NCI-H2081 treated with DMSO at 0.1 percent for 48 hours (cell line): ENCODE results near the gene TOP1.
"Not testable (repeated sequence)": the region's sequence is repeated elsewhere in the genome, so short reads cannot be mapped to it uniquely, and the experiment has no call there.

Experiments used
- DNase-seq: peaks from one replicate; lab custom pipeline; 2025; lab: John Stamatoyannopoulos, UW

TOP1 gene

DNA sequence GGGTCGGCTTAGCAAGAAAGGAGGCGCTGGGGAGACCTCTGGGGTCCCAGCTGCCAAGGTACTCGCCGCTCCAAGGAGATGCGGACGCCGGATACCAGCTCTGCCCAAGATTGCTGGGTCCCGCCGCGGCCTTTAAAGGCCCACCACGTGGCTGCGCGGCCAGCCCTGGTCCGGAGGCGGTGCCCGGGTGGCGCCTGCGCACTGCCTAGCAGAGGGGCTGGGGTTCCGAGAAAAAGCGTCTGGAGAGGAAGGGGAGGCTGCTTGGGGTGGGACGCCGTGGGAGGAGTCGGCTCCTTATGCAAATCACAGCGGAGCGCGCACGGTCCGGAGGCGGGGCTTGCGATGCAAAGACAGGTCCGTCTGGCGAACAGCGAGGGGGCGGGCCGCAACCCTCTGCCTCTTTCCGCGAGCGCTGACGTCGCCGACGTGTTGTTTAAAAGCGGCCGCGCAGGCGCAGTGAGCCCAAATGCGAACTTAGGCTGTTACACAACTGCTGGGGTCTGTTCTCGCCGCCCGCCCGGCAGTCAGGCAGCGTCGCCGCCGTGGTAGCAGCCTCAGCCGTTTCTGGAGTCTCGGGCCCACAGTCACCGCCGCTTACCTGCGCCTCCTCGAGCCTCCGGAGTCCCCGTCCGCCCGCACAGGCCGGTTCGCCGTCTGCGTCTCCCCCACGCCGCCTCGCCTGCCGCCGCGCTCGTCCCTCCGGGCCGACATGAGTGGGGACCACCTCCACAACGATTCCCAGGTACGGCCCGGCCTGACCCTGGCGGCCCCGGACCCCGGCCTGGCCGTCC lies at the start of gene TOP1:
TSS of gene TOP1 (plus strand) at position 464 of the 791 bp plus-strand sequence. CDS start at position 710, 246 bp downstream.
- DNase-seq = peak; percentile 91

DNA sequence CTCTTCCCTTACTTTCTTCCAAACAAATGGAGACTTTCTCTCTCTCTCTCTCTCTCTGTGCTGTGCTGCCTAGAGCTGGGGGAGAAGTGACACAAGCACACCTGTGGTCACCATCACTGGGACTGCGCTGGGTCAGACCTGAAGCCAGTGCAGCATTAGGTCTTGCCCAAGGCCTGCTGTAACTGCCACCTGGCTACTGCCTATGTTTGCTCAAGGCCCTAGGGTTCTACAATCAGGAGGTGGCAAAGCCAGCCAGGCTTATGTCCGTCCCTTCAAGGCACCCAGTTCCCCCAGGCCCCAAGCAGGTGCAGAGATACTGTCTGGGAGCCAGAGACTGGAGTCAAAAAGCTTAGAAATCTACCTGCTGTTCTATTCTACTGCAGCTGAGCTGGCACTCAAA lies 49.4 kb upstream of the TOP1 start:
- DNase-seq = no peak

DNA sequence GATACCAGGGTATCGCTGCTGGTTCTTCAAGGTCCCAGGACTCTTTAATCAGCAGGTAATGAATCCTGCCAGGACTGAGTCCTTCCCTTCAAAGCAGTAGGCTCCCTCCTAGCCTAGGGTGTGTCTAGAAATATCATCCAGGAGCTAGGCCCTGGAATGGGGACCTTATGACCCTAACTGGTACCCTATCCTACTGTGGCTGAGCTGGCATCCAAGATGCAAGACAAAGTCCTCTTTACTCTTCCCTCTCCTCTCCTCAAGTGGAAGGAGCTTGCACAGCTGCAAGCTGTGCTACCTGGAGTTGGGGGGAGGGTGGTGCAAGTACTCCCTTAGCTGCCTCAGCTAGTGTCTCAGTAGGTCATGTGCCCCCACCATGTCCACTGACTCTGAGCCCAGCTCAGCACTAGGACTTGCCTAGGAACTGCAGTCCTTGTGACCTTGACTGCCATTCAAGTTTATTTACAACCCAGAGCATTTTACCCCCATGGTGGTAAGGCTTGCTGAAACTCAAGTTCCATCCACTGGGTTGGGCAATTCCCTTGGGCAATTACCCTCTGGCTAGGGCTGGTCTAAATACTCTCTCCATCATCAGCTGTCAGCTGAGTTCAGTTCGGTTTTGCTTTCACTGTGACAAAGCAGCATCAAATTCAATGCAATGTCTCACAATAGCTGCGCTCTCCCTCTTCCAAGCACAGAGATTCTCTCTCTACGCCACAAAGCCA lies 48.4 kb upstream of the TOP1 start:
- DNase-seq = no peak

DNA sequence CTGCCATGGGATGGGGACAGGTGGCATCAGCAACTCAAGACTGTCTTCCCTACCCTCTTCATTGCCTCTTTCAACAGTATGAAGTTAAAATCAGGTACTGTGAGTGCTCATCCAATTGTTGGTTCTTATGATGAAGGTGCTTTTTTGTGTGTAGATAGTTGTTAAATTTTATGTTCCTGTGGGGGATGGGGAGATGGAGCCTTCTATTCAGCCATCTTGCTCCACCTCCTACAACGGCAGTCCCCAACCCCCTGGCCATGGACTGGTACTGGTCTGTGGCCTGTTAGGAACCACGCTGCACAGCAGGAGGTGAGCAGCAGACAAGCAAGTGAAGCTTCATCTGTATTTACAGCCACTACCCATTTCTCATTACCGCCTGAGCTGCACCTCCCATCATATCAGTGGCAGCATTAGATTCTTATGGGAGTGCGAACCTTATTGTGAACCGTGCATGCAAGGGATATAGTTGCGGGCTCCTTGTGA lies 47.8 kb upstream of the TOP1 start:
- no peak for DNase-seq

DNA sequence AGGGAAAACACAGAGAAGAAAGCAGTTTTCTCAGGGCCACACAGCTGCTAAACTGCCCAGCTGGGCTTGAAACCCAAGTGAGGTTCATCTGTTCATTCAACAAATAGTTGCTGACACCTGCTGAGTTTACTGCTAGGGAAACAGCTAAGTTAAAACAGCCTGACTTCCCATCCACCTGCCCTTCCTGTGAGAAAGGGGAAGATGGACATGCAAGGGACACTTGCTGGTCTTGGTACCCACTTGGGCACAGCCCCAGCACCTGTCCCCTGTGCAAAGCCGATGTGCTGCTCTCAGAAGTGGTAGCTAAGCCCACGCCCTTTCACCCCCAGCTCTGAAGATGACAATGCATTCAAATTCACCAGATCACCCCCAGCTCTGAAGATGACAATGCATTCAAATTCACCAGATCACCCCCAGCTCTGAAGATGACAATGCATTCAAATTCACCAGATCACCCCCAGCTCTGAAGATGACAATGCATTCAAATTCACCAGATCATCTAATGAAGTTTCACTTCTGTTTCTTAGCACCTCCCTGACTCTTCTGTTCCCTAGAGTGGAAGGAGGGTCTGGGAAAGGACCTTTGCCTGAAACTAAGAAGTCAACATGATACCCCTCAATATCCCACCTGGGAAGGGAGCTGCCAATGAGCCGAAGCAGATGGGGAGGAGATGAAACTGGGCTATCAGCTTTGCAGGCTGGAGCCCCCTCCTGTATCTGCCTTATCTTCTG lies 46.0 kb upstream of the TOP1 start:
- DNase-seq = no peak

DNA sequence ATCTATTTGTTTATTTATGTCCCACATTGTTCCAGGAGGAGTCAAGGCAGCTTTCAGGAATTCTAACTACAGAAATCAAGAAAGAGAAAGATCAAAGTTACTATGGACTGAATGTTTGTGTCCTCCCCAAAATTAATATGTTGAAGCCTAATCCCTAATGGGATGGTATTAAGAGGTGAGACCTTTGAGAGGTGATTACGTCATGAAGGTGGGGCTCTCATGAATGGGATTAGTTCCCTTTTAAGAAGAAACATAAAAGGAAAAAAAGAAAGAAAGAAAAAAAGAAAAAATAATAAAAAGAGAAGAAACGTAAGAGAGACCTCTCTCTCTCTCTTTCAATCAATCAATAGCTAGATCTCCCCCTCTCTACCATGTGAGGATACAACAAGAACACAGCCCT lies 44.7 kb upstream of the TOP1 start:
- DNase-seq = no peak

DNA sequence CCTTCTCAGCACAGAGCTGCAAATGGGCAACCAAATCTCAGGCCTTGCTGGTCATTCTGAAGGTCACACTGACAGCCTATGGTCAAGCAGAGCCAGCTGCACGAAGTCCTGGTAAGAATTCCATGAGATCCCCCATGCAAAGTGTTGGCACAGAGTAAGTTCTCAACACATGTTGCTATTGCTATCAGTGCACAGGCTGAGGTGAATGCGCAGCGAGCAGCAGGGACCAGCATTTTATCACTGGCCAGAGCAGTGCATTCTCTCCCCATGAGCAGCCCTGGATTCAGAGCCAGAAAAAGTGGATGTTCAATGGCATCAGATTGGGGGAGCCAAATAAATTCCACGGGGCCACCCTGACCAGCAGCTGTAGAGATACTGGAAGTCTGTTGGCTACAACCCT lies 44.1 kb upstream of the TOP1 start:
- no peak for DNase-seq

DNA sequence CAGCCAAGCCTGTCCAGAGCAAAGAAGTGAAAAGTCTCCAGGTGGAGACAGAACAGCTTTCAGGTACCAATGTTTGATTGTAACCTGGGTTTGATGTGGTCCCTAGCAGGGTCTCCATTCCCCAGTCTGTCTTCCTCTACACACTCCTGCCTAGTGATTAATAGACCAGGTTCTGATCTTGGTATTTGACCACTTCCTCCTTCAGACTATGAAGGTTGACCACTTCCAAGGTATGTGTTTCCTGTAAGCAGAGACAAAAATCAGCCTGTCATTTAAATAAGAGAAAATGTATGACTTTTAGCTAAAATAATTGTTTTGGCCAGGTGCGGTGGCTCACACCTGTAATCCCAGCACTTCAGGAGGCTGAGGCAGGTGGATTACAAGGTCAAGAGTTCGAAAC lies 41.8 kb upstream of the TOP1 start:
- DNase-seq = no peak

DNA sequence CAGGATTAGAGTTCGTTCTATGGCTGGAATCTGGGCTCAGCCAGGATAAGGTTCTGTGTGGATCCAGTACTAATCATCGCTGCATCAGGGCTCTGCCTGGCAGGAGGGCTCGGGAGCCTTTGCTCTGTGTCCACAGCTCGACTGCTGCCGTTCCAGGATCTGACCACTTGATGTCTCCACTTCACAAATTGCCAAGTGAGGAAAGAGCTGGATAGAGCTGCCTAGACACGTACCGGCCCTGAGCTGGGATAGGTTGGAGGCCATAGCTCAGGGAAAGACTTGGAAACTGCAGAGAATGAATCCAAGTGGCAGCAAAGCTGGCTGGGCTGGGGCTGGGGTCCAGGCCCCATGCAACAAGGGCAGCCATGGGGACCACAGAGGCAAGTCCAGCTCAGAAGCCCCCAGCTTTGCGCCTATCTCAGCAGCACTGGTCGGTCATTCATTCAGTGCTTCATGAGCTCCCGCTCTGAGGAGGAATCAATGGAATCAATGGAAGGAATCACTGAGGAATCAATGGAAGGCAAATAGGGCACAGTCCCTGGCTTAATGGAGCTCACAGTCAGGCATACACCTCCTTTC lies 38.0 kb upstream of the TOP1 start:
- no peak for DNase-seq

DNA sequence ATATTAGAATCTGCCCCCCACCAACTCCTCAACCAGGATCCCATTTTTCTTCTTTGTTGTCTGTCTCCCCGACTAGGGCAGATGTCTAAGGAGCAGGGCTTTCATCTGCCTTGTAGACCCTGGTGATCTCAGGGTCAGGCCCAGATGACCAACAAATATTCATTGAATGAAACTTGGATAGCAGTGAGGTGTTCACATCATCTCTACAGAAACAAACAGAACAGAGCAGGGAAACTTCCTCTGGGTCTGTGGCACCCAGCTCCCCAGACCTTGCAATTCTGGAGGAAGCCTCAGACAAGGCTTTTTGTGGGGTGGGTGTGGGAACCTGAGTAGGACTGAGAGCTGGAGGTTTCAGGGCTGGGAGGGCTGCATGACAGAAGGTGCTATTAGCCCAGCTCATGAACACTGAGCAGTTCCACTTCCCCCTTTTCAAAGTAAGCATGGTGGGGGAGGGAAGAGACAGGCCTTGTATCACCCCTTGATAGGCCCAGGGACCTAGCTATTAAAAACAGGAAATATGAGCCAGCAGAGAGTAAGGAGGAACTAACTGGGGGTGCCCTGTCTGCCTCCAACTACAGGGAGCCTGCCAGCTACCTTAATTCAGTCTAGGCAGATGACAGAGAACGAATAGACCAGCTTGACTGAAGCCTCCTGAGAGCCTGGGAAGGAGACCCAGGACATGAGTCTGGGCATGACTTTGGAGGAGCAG lies 37.3 kb upstream of the TOP1 start:
- DNase-seq = no peak

DNA sequence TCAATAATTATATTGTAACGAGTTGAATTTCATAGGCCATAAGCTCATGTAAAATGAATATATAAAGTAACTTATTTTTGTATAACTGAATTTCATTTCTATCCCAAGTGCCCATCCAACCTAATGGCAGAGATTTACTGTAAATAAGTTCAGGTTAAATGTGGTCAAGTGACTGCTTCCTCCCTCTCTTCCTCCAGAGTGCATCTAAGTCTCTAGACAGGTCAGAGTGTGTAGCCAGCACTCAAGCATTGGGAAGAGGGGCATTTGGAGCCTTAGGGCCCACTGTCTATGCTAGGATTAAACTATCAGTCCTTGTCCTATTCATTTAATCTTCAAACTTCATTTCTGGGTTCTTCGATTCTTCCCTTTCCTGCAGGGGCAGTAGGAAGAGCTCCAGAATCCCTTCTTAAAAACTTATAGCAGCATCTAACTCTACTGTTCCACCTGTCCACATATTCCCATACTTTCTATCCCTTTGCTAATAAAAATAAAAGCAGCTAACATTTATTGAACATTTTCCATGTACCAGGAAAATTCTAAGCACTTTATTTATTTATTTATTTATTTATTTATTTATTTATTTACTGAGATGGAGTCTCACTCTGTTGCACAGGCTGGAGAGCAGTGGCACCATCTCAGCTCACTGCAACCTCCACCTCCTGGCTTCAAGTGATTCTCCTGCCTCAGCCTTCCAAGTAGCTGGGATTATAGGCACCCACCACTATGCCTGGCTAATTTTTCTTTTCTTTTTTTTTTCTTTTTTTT lies 36.1 kb upstream of the TOP1 start:
- no peak for DNase-seq

DNA sequence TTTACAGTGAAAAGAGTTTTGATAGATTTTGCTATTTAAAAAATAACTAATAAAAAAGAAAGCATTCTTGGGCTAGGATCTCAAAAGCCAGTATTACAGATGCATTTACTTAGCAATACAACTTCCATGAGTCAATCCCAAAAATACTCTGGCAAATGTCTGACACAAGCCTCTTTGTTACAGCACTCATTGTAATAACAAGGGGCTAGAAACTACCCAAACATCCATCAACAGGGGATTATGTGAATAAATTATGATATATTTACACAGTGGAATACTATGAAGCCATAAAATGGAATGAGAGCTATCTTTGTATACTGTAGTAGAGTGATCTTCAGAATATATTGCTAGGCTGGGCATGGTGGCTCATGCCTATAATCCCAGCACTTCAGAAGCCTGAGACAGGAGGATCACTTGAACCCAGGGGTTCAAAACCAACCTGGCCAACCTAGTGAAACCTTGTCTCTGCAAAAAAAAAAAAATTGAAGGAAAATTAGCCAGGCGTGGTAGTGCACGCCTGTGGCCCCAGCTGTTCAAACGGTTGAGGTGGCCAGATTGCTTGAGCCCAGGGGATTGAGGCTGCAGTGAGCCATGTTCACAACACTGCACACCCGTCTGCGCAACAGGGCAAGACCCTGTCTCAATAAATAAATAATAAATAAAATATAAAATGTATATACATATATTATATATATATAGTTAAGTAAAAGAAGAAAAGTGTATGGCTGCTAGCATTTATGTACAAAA lies 34.7 kb upstream of the TOP1 start:
- DNase-seq = no peak

DNA sequence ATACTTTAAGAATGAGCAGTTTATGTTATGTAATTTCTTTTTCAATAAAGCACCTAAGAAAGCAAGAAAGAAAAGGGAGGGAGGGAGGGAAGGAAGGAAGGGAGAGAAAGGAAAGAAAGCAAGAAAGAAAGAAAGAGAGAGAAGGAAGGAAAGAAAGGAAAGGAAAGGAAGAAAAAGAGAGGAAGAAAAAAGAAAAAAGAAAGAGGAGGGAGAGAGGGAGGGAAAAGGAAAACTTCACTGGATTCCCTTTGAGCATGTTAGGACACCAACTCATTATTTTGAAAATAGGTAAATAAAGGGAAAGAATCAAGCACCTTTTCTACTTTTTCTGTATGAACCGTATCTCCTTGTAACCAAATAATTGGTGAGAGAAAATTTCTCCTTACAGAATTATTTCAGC lies 32.3 kb upstream of the TOP1 start:
- no peak for DNase-seq

DNA sequence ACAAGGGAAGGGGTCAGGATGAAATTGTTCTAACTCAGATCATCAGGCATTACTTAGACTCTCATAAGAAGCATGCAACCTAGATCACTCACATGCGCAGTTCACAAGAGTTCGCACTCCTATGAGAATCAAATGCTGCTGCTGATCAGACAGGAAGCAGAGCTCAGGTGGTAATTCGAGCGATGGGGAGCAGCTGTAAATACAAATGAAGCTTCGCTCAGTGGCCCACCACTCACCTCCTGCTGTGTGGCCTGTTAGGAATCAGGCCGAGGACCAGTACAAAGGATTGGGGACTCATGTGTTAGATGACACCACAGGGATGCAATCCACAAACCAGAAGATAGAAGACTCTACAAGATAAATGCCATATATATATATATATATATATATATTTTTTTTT lies 31.5 kb upstream of the TOP1 start:
- no peak for DNase-seq

DNA sequence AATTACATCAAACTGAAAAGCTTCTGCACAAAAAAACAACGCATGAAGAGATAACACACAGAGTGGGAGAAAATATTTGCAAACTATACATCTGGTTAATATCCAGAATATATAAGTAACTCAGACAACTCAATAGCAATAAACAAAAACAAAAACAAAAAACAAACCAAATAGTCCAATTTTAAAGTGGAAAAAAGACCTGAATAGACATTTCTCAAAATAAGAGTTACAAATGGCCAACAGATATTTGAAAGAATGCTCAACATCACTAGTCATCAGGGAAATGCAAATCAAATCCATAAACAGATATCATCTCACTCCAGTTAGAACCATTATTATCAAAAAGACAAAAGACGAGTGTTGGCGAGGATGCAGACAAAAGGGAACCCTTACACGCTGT lies 28.8 kb upstream of the TOP1 start:
- no peak for DNase-seq

DNA sequence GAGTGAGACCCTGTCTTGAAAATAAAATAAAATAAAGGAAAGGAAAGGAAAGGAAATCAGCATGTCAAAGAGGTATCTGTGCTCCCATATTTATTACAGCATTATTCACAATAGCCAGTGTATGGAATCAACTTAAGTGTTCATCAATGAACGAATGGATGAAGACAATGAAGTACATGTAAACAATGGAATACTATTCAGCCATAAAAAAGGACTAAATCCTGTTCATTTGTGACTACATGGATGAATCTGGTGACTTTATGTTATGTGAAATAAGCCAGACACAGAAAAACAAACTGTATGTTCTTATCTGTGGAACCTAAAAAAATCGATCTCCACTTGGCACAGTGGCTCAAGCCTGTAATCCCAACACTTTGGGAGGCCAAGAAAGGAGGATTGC lies 28.0 kb upstream of the TOP1 start:
- DNase-seq = no peak

DNA sequence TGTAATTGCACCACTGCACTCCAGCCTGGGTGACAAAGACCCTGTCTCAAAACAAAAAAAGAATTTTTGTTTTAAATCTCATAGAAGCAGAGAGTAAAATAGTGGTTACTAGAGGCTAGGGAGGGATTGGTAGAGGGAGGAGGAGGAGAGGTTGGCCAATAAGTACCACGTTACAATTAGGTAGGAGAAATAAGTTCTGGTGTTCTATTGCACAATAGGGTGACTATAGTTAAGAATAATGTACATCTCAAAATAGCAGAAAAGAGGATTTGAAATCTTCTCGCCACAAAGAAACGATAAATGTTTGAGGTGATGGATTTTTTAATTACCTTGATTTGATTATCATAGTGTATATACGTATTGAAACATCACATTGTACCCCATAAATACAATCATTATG lies 27.1 kb upstream of the TOP1 start:
- DNase-seq = no peak

DNA sequence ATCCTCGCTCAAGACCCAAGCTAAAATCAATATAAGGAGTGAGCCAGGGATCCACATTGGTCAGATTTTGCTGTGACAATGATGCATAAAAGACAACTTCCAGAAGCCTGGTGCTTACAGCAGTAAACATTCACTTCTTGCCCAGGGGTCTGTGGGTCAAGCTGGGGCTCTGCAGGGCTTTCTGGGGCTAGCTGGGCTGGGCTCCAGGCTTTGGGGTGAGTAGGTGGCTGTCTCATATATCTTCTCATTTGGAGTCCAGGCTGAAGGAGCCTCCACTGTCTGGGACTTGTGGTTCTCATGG lies 25.8 kb upstream of the TOP1 start:
- DNase-seq = no peak

DNA sequence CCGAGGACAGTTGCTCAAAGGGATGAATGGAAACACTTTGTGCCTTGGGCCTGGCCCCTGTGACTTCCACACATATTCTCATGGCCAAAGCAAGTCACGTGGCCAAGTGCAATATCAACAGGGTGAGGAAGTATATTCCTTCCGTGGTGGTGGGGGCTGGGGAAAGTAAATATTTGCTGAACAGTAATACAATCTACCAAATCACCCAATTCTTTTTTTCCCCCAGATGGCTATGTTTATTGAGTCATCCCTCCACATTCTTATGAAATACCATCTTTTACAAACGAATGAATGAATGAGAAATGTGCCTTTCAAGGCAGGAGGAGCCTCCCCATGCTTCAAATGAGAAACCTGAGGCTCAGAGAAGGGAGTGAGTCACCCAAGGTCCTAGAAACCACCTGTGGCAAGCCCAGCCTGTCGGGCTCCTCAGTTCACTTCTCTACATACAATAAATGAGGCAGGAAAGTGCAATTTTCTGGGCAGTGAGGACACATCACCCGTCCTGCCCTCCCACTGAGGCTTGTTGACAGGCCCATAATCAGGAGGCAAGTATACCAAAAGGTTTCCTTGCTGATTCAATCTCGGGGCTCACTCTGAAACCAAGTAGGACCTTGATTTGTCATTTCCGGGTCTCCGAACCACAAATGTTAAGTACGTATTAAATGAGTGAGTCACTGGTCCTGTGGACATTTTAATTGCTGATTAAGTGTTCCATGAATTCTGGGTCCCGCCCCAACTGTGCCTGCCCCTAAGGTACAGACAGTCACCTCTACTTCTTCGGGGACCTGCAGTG lies 25.3 kb upstream of the TOP1 start:
- no peak for DNase-seq

DNA sequence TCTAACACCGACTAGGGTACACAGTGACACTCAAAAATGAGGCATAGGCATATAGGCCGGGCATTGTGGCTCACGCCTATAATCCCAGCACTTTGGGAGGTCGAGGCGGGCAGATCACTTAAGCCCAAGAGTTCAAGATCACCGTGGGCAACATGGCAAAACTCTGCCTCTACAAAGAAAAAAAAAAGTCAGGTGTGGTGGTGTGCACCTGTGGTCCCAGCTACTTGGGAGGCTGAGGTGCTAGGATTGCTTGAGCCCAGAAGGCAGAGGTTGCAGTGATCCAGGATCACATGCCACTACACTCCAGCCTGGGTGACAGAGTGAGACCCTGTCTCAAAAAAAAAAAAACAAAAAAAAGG lies 24.7 kb upstream of the TOP1 start:
- not testable (repeated sequence) for DNase-seq
